ENCODE measurements around the gene FBN3. TPM values are rescaled to one million over a fixed set of nuclear protein-coding genes. Genes with fewer than 3 reads are reported as not detected.

The FBN3 gene
- total RNA-seq, 1 donor from 2014 or later: not detected

DNA sequence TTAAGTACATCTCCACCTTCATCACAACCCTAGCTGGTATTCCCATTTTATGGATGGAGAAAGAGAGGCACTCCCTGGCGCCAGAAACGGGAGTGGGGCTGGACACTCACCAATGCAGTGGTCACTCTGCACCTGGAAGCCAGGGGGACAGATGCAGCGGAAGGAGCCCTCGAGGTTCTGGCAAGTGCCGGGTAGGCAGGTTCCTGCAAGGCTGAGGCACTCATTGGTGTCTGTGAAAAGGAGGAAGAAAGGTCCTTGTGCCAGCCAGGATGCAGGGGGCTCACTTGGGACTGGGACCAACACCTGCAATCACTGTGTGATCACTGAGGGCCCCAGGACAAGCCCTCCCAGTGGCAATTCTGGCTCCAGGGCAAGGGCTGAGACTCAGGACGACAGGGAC lies 55.1 kb downstream of the FBN3 start:
- no peak for DNase-seq (ENCODE audit: low spot score)

DNA sequence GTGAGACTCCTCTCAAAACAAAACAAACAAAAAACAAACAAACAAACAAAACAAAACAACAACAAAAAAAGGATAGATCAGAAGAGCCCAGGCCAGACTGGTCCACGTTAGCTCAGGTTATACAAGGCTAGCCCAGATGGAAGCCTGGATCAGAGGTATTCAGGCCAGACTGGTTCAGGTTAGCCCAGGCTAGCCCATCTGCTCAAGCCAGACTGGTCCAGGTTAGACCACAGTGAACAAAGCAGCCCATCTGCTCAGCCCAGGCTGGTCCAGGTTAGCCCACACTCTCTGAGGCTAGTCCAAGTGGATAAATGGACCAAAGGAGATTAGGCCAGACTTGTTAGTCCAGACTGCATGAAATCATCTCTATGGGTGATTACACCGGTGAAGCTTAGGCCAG lies 55.7 kb downstream of the FBN3 start:
- no peak for DNase-seq (ENCODE audit: low spot score)

DNA sequence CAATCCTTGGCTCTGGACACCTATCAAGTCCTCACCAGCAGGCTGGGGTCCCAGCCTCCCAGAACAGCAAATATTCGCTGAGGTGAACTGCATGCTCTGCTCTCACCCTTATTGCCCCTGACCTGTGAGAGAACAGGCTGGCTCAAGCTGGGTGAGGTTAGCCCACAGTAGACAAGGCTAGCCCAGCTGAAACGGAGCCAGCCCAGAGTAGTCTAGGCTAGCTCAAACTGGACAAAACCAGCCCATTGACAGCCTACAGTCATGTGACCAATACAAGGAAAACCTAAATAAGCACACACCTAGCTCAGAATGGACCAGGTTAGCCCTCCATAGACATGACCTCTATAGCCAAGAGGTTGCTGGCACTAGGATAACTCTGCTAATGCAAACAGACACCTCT lies 58.4 kb downstream of the FBN3 start:
- no peak for DNase-seq (ENCODE audit: low spot score)

- no peak for DNase-seq (ENCODE audit: low spot score)
These were observed 59.5 kb downstream of the FBN3 start for GRCh38 chr19:8089664-8090601.

- no peak for DNase-seq (ENCODE audit: low spot score)
These were observed 60.4 kb downstream of the FBN3 start for GRCh38 chr19:8088752-8089663.

GRCh38 chr19:8087876-8088275 lies 61.5 kb downstream of the FBN3 start:
- DNase-seq (ENCODE audit: low spot score): no peak

- no peak for DNase-seq (ENCODE audit: low spot score)
These were observed 62.5 kb downstream of the FBN3 start for GRCh38 chr19:8086849-8087248.

DNA sequence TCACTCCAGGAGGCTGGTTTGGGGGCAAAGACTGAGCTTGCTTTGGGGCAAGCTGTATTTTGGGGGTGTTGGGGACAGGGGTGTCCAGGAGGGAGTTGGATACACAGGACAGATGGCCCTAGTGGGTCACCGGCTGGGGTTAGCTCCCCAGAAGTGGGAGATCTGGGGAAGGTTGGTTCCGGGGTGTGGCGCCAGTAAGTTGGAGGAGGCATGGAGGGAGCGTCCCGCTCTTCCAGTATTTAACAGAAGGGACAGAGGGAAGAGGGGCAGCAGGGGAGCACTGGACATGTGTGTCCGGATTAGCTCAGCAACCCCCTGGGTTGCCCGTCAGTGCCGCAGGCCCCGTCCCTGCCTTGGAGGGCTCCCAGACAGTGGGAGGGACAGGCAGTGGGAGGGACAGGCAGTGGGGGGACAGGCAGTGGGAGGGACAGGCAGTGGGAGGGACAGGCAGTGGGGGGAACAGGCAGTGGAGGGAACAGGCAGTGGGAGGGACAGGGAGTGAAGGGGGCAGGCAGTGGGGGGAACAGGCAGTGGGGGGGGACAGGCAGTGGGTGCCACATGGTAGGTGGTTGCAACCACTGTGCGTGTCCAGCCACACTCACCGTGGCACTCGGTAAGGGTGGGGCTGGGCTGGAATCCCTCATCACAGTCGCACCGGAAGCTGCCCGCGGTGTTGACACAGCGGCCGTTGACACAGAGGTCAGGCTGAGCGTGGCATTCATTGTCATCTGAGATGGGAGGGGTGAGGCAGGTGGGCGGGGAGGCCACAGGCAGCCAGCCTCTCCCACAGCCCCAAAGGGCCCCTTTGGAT lies 63.6 kb downstream of the FBN3 start:
- DNase-seq (ENCODE audit: low spot score): no peak

DNA sequence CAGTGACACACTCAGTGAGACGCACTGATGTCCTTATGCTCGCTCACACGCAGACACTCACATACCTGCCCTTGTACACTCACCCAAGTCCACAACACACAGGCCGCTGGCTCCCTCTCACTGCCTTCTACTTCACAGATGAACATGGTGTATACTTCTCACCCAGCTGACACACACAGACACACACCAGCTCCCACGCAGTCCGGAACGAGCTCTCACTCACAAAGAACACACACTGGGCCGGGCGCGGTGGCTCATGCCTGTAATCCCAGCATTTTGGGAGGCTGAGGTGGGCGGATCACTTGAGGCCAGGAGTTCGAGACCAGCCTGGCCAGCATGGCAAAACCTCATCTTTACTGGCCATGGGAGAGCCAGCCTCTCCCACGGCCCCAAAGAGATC lies 65.2 kb downstream of the FBN3 start:
- no peak for DNase-seq (ENCODE audit: low spot score)

- DNase-seq (ENCODE audit: low spot score): no peak
These were observed 66.3 kb downstream of the FBN3 start for GRCh38 chr19:8083141-8083540.

- no peak for DNase-seq (ENCODE audit: low spot score)
These were observed 67.5 kb downstream of the FBN3 start for GRCh38 chr19:8081569-8082550.

DNA sequence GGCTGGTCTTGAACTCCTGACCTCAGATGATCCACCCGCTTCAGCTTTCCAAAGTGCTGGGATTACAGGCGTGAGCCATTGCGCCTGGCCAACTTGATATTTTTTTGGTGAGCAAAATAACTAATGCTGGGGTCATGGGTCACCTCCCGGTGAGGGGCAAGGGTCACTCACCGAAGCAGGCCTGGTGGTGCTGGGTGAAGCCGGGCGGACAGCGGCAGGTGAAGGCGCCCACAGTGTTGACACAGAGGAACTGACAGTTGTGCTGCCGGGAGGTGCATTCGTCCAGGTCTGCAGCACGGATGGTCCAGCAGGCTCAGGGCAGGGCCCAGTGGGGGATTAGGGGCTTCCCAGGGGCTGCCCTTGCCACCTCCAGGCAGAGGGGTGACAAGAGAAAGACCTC lies 68.6 kb downstream of the FBN3 start:
- DNase-seq (ENCODE audit: low spot score): no peak

GRCh38 chr19:8079988-8080387 lies 69.4 kb downstream of the FBN3 start:
- DNase-seq (ENCODE audit: low spot score): no peak

GRCh38 chr19:8075158-8076074 lies 74.0 kb downstream of the FBN3 start:
- no peak for DNase-seq (ENCODE audit: low spot score)

DNA sequence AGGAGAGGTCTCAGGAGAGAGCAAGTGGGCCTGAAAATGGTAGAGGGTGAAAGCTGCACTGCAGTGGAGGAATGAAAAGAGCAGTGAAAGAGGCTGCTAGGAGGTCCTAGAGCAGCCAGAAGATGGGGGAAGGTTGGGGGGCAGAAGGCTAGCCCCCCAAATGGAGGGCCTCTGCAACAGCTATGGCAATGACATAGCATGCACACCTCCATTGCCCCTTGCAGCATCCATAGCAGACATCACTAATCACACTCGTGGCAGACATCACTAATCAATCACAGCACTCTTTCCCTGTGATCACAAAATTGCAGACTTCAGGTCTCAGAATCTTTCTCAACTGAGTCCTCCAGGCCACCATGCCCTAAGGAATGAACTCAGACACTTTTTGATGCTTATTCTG lies 74.9 kb downstream of the FBN3 start:
- DNase-seq (ENCODE audit: low spot score): no peak

- DNase-seq (ENCODE audit: low spot score): no peak
These were observed 77.5 kb downstream of the FBN3 start for GRCh38 chr19:8071912-8072311.

DNA sequence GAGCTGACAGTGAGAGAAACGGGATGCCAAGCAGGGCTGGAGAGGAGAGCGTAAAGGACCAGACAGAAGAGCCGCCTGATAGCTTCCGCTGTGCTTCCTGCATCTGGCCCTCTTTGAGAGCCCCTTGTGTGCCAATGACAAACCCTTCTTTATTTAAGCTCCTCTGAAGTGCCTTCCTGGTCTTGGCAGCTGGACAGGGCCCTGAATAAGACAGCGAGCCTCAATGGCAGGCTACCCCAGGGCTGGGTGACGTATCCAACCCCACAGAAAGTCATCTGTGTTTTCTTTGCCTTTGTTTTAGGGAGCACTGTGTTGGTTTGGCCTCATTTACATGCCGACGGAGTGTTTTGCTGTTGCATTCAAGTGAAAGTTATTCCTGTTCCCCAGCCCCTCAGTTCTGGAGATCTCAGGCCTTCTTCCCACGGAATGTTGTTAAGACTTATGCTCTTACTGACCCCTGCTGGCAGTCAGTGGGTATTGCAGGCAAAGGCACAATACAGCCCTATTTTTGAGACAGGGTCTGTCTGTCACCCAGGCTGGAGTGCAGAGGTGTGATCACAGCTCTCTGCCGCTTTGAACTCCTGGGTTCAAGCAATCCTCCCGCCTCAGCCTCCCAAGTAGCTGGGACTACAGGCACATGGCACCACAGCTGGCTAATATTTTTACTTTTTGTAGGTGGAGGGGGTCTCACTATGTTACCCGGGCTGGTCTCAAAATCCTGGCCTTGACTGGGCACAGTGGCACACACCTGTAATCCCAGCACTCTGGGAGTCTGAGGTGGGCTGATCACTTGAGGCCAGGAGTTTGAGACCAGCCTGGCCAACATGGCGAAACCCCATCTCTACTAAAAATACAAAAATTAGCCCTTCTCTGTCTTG lies 80.1 kb downstream of the FBN3 start:
- DNase-seq (ENCODE audit: low spot score): no peak

GRCh38 chr19:8065875-8066261 lies 83.5 kb downstream of the FBN3 start:
- DNase-seq (ENCODE audit: low spot score): no peak

All from mesenteric fat pad (tissue), 1 donor.